Stimulated activated CD4-positive, alpha-beta T cell treated with anti-CD3 and anti-CD28 coated beads, TNF-alpha, amount 100 ng/mL, for 4 hours (primary cell): Measurements from ENCODE around the gene AATK.

ENCODE experiments used
- DNase-seq, 3 experiments: peaks; one replicate each; pipeline ENCODE4 v3.0.0-alpha.2; 2020; ENCODE audit warnings: low read depth in 3 of 3

The AATK gene

GRCh38 chr17:81113158-81113724 lies 52.8 kb downstream of the AATK start:
- no peak for DNase-seq

- no peak for DNase-seq
These were observed 53.6 kb downstream of the AATK start for GRCh38 chr17:81112450-81112849.

GRCh38 chr17:81111066-81111465 lies 55.0 kb downstream of the AATK start:
- DNase-seq: no peak

GRCh38 chr17:81110488-81111040 lies 55.5 kb downstream of the AATK start:
- DNase-seq: no peak

GRCh38 chr17:81109957-81110356 lies 56.1 kb downstream of the AATK start:
- no peak for DNase-seq

- DNase-seq: no peak
These were observed 57.8 kb downstream of the AATK start for GRCh38 chr17:81108220-81108619.

- no peak for DNase-seq
These were observed 59.3 kb downstream of the AATK start for GRCh38 chr17:81106716-81107115.

GRCh38 chr17:81103379-81103778 lies 62.6 kb downstream of the AATK start:
- no peak for DNase-seq

- DNase-seq: no peak
These were observed 63.2 kb downstream of the AATK start for GRCh38 chr17:81102869-81103268.

GRCh38 chr17:81102352-81102751 lies 63.7 kb downstream of the AATK start:
- DNase-seq: no peak

- peak; percentile 76 to 85 (median 80) for DNase-seq
These were observed 64.3 kb downstream of the AATK start for GRCh38 chr17:81101614-81102306.

- no peak for DNase-seq
These were observed 65.4 kb downstream of the AATK start for GRCh38 chr17:81100668-81101067.

GRCh38 chr17:81099888-81100287 lies 66.1 kb downstream of the AATK start:
- DNase-seq: no peak

- DNase-seq: no peak
These were observed 68.1 kb downstream of the AATK start for GRCh38 chr17:81097943-81098308.

GRCh38 chr17:81097134-81097942 lies 68.7 kb downstream of the AATK start:
- peak; percentile 15 to 73 (median 64) for DNase-seq

- DNase-seq: no peak
These were observed 69.3 kb downstream of the AATK start for GRCh38 chr17:81096741-81097133.

GRCh38 chr17:81095383-81095762 lies 70.6 kb downstream of the AATK start:
- DNase-seq: no peak

- DNase-seq: peak; percentile 59 to 87 (median 72)
These were observed 71.3 kb downstream of the AATK start for GRCh38 chr17:81094509-81095382.

GRCh38 chr17:81093619-81094508 lies 72.2 kb downstream of the AATK start:
- no peak for DNase-seq

- DNase-seq: no peak
These were observed 73.4 kb downstream of the AATK start for GRCh38 chr17:81092518-81093095.
